LNCAP (cell line): ENCODE data around the gene TANK.

Source experiments
- CTCF ChIP-seq: fragments of 450-650 bp; IDR thresholded peaks from 2 replicates; pipeline ENCODE4 v1.5.1; 2017; ENCODE audit warnings: mild to moderate bottlenecking

TANK gene

GRCh38 chr2:161116509-161116908 lies 43.7 kb upstream of the TANK start:
- TF ChIP-seq CTCF = no peak

- TF ChIP-seq CTCF = no peak
Measured at GRCh38 chr2:161117506-161117905, 42.7 kb upstream of the TANK start.

- TF ChIP-seq CTCF = no peak
Measured at GRCh38 chr2:161118722-161119121, 41.5 kb upstream of the TANK start.

- no peak for TF ChIP-seq CTCF
Measured at GRCh38 chr2:161119483-161119882, 40.7 kb upstream of the TANK start.

- TF ChIP-seq CTCF = no peak
Measured at GRCh38 chr2:161120775-161121174, 39.5 kb upstream of the TANK start.

GRCh38 chr2:161121622-161122021 lies 38.6 kb upstream of the TANK start:
- no peak for TF ChIP-seq CTCF

GRCh38 chr2:161122772-161123530 lies 37.3 kb upstream of the TANK start:
- TF ChIP-seq CTCF = no peak
